ENCODE data around the gene CD320.
"Not testable (repeated sequence)": the region's sequence is repeated elsewhere in the genome, so short reads cannot be mapped to it uniquely, and the experiment has no call there.

CD320 gene

GRCh38 chr19:8306235-8307054 lies 1.7 kb downstream of the CD320 start:
- DNase-seq, result peak; percentile 29

- peak; percentile 25 for DNase-seq
Measured at GRCh38 chr19:8305798-8306197, 2.4 kb downstream of the CD320 start.

GRCh38 chr19:8304841-8305621 lies 3.1 kb downstream of the CD320 start:
- DNase-seq, result peak; percentile 37

- DNase-seq, result peak; percentile 26
Measured at GRCh38 chr19:8302734-8303133, 5.4 kb downstream of the CD320 start.

GRCh38 chr19:8302357-8302691 lies 5.8 kb downstream of the CD320 start:
- DNase-seq, result peak; percentile 21

GRCh38 chr19:8291337-8291736 lies 16.8 kb downstream of the CD320 start:
- DNase-seq, result not testable (repeated sequence)

GRCh38 chr19:8276508-8276907 lies 31.6 kb downstream of the CD320 start:
- DNase-seq, result not testable (repeated sequence)

- DNase-seq, result no peak
Measured at GRCh38 chr19:8269724-8270123, 38.4 kb downstream of the CD320 start.

GRCh38 chr19:8265872-8266271 lies 42.3 kb downstream of the CD320 start:
- DNase-seq, result no peak

- not testable (repeated sequence) for DNase-seq
Measured at GRCh38 chr19:8264248-8264647, 43.9 kb downstream of the CD320 start.

GRCh38 chr19:8262431-8262830 lies 45.7 kb downstream of the CD320 start:
- no peak for DNase-seq

GRCh38 chr19:8261881-8262280 lies 46.3 kb downstream of the CD320 start:
- DNase-seq, result no peak

GRCh38 chr19:8261347-8261746 lies 46.8 kb downstream of the CD320 start:
- DNase-seq, result no peak

- DNase-seq, result no peak
Measured at GRCh38 chr19:8259922-8260247, 48.3 kb downstream of the CD320 start.

- DNase-seq, result no peak
Measured at GRCh38 chr19:8259142-8259921, 48.8 kb downstream of the CD320 start.

- DNase-seq, result no peak
Measured at GRCh38 chr19:8257052-8257443, 51.1 kb downstream of the CD320 start.

- no peak for DNase-seq
Measured at GRCh38 chr19:8256276-8257051, 51.7 kb downstream of the CD320 start.

GRCh38 chr19:8255426-8256125 lies 52.6 kb downstream of the CD320 start:
- DNase-seq, result no peak

GRCh38 chr19:8254286-8255001 lies 53.7 kb downstream of the CD320 start:
- DNase-seq, result no peak

- no peak for DNase-seq
Measured at GRCh38 chr19:8253678-8254077, 54.5 kb downstream of the CD320 start.

GRCh38 chr19:8252922-8253589 lies 55.1 kb downstream of the CD320 start:
- peak; percentile 87 for DNase-seq

Measured in activated CD4-positive, CD25-positive, alpha-beta regulatory T cell treated with anti-CD3 and anti-CD28 coated beads, Interleukin-2, amount 50 U/mL, for 72 hours (primary cell).